ENCODE measurements around the gene TMA7B.

GRCh38 chr22:39965748-39966147 is 5.6 kb downstream of the TMA7B start:
- TF ChIP-seq EZH2 (IDR thresholded peaks at IDR 0.05; ENCODE audit: borderline replicate concordance, low read depth, low read length, severe bottlenecking) = no peak
- no peak for TF ChIP-seq POLR2A (IDR thresholded peaks at IDR 0.05; ENCODE audit: low read depth, low read length)

All from endothelial cell of umbilical vein (primary cell).